Measurements from ENCODE around the gene ADGRE2. TPM values are rescaled to one million over a fixed set of nuclear protein-coding genes. Genes with fewer than 3 reads are reported as not detected.

The ADGRE2 gene
- total and polyA plus RNA-seq, 2 donors (not counting 3 experiments of a cell fraction or from before 2014, with no cell fraction given): not detected

- no peak overlapping the region for H3K27ac ChIP-seq (ENCODE audit: insufficient read depth, low read depth, low read length)
- H2AFZ ChIP-seq (ENCODE audit: low read depth, low read length): no peak overlapping the region
- H4K20me1 ChIP-seq (replicated peaks; ENCODE audit: control insufficient read depth, extremely low read depth, insufficient read depth, low read length): no peaks in the 10 kb centered on the region
- no peak for TF ChIP-seq CTCF (IDR thresholded peaks at IDR 0.05; ENCODE audit: extremely low read depth in 1 of 2, insufficient read depth in 1 of 2, low read depth in 1 of 2, low read length in 2 of 2)
- TF ChIP-seq FOS (IDR thresholded peaks at IDR 0.05; ENCODE audit: borderline replicate concordance, insufficient read depth, low read length): no peak
- TF ChIP-seq POLR2AphosphoS5 (IDR thresholded peaks at IDR 0.05; ENCODE audit: insufficient read depth, low read depth, low read length): no peak
- no peak for TF ChIP-seq MYC (IDR thresholded peaks at IDR 0.05; ENCODE audit: low read depth, low read length)
- no peak for TF ChIP-seq POLR2A (IDR thresholded peaks at IDR 0.05; ENCODE audit: low read depth, low read length)
- TF ChIP-seq JUN (IDR thresholded peaks at IDR 0.05; ENCODE audit: borderline replicate concordance, insufficient read depth, insufficient read length, low read depth): no peak
- no peak for TF ChIP-seq GATA2 (IDR thresholded peaks at IDR 0.05; ENCODE audit: insufficient read depth, insufficient read length, low read depth, low read length)
- TF ChIP-seq EZH2 (IDR thresholded peaks at IDR 0.05; ENCODE audit: borderline replicate concordance, low read depth, low read length, severe bottlenecking): no peak
- TF ChIP-seq, protein P1, sequence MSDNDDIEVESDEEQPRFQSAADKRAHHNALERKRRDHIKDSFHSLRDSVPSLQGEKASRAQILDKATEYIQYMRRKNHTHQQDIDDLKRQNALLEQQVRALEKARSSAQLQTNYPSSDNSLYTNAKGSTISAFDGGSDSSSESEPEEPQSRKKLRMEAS (IDR thresholded peaks at IDR 0.05; ENCODE audit: insufficient read depth, insufficient read length): no peak
- ChIA-PET CTCF (no interaction called here), POLR2A (no interaction called here)
- H3K9ac ChIP-seq (replicated peaks; ENCODE audit: extremely low read depth, insufficient read depth, low read length): no peak overlapping the region
- intact Hi-C loops (cut with micrococcal nuclease): no loop called here
- no peaks in the 10 kb centered on the region for H3K9me3 ChIP-seq (replicated peaks; ENCODE audit: control insufficient read depth, insufficient read depth, low read length)
- dilution Hi-C loops (cut with MboI; ENCODE audit: extremely low pct_ligation_motif_present, low sequenced_read_pairs): no loop called here
- DNase-seq (ENCODE audit: low read depth, low spot score): no peak
- no TSS peak for BruUV-seq (replicated peaks)
- no peak overlapping the region for H3K4me2 ChIP-seq (ENCODE audit: insufficient read depth, low read length)
- no peak overlapping the region for H3K4me3 ChIP-seq (replicated peaks in 1 of 3; ENCODE audit: insufficient read depth in 1 of 3, low read depth in 1 of 3, low read length in 3 of 3)
- no peaks in the 10 kb centered on the region for H3K36me3 ChIP-seq (ENCODE audit: control insufficient read depth in 2 of 2, extremely low read depth in 1 of 2, insufficient read depth in 2 of 2, low read length in 2 of 2)
- H3K27me3 ChIP-seq (ENCODE audit: control insufficient read depth in 2 of 2, insufficient read depth in 2 of 2, low read length in 2 of 2): no peaks in the 10 kb centered on the region
- no peaks in the 10 kb centered on the region for H3K4me1 ChIP-seq (ENCODE audit: control insufficient read depth, extremely low read depth, insufficient read depth, low read length)
- FAIRE-seq: no peak
- H3K79me2 ChIP-seq (ENCODE audit: control insufficient read depth, insufficient read depth, low read length): no peaks in the 10 kb centered on the region
- H3K9me1 ChIP-seq (replicated peaks; ENCODE audit: control insufficient read depth, extremely low read depth, insufficient read depth, low read length): no peaks in the 10 kb centered on the region
Observed at GRCh38 chr19:14768001-14768400, 10.4 kb downstream of the ADGRE2 start.

Data from endothelial cell of umbilical vein (primary cell).